MM.1S (cell line): Measurements from ENCODE around the gene XRCC3.

Experiments used
- CTCF ChIP-seq: fragments of 300-600 bp; sonication (generic); IDR thresholded peaks from 2 replicates; pipeline ENCODE4 v1.5.1; 2016; ENCODE audit warnings: antibody characterized with exemption, low read length, mixed read lengths
- EZH2 ChIP-seq: fragments of 300-600 bp; sonication (generic); optimal IDR thresholded peaks from 2 replicates; pipeline ENCODE3; 2017; ENCODE audit warnings: low read depth, mild to moderate bottlenecking, antibody characterized with exemption, low read length, mixed read lengths

- TF ChIP-seq CTCF (no peak), EZH2 (no peak)
Observed at GRCh38 chr14:103718572-103718971, 3.3 kb upstream of the XRCC3 start.
